ENCODE data around the gene CAB39.

DNA sequence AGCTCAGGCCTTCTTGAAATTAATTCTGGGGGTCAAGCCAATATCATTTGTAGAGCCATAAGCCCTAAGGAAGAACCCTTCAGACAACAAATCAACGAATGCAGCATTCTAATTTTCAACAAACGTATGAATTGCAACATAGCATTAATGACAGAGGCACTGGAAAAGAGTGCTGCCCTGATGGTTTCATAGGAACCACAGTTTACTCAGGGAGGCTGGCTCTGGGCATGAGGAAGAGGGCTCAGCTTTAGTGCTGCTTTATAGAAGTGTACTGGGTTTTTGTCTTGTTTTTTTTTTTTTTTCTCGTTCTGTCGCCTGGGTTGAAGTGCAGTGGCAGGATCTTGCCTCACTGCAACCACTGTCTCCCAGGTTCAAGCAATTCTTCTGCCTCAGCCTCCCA lies 36.1 kb upstream of the CAB39 start:
- TF ChIP-seq, protein P1, sequence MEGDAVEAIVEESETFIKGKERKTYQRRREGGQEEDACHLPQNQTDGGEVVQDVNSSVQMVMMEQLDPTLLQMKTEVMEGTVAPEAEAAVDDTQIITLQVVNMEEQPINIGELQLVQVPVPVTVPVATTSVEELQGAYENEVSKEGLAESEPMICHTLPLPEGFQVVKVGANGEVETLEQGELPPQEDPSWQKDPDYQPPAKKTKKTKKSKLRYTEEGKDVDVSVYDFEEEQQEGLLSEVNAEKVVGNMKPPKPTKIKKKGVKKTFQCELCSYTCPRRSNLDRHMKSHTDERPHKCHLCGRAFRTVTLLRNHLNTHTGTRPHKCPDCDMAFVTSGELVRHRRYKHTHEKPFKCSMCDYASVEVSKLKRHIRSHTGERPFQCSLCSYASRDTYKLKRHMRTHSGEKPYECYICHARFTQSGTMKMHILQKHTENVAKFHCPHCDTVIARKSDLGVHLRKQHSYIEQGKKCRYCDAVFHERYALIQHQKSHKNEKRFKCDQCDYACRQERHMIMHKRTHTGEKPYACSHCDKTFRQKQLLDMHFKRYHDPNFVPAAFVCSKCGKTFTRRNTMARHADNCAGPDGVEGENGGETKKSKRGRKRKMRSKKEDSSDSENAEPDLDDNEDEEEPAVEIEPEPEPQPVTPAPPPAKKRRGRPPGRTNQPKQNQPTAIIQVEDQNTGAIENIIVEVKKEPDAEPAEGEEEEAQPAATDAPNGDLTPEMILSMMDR (IDR thresholded peaks at IDR 0.05) = no peak
- TF ChIP-seq POLR2A (IDR thresholded peaks at IDR 0.05) = no peak
